OCI-LY3 (cell line): Measurements from ENCODE around the gene LMX1A.

ENCODE experiments used
- CTCF ChIP-seq: fragments of 200-600, 300-600 bp; sonication (generic); IDR thresholded peaks from 2 replicates; pipeline ENCODE4 v1.5.1; 2014; ENCODE audit warnings: antibody characterized with exemption, low read length, low read depth
- EZH2phosphoT487 ChIP-seq: fragments of 200-600 bp; shearing (Covaris generic); IDR thresholded peaks from 2 replicates; pipeline ENCODE4 v1.6.1; 2018; ENCODE audit warnings: antibody characterized with exemption, mixed run types, low read depth

DNA sequence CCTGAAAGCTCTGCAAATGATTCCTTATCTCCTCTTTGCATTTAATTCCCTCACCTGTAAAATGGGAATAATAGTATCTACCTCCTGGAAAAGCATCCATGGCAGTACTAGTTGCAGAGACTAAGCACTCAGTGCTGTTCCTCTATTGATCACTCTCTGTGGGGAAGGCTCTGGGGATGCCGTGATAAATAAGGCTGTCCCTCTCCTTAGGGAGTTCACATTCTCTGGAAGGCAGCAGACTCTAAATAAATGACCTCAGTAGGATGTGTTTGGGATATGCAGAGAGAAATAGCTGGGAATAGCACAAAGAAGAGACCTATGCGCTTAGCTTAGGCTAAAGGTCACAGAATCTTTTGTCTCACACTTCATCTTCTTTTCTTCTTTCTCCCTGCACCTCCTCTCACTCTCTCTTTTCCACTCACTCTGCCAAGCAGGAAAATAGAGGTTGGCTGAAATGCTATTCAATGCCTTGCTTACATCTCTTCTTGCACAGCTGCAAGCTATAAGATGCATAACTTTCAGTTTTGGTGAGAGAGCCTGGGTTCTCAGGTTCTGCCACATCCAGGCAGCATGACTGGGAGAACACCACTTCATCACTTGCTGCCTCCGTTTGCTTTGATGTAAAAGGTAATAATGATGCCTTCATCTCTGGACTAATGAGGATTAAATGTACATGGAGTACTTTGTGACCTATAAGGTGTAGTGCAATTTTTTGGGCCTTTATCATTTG lies 101.5 kb downstream of the LMX1A start:
- TF ChIP-seq CTCF (no peak), EZH2phosphoT487 (no peak)
